ENCODE data around the gene ZNF792. TPM values are rescaled to one million over a fixed set of nuclear protein-coding genes. Genes with fewer than 3 reads are reported as not detected.
"Not testable (repeated sequence)": the region's sequence is repeated elsewhere in the genome, so short reads cannot be mapped to it uniquely, and the experiment has no call there.

ZNF792 gene
- polyA plus RNA-seq, 3 donors from 2014 or later = 8.4 to 17.2 (median 10.6) TPM

DNA sequence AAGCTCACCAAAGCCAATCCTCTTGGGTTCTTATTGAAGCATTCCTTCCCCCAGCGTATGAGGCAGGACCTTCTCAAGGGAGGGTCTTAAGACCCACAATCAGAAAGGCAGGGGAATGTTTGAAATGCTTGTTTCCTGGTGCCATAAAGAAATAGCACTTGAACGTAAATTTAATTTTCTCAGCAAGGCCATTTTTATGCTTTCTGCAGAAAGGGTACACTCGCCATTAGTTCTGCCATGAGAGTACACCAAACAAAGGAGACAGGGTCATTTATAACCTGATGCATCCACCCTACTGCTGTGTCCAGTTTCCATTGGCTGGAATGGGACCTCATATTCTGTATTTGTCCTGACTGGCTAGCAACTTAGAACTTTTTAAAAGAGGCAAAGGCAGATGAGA lies 46.9 kb downstream of the ZNF792 start:
- not testable (repeated sequence) for H3K4me3 Mint-ChIP-seq; H3K27ac Mint-ChIP-seq; H3K27me3 Mint-ChIP-seq (ENCODE audit: low read depth in 3 of 3); H3K4me1 Mint-ChIP-seq; DNase-seq
- H3K36me3 Mint-ChIP-seq = peaks cover 0 to 12% (median 3%) of the 10 kb centered on the region in 3 donors
- peaks cover 0 to 24% (median 10%) of the 10 kb centered on the region in 6 donors for H3K9me3 Mint-ChIP-seq

DNA sequence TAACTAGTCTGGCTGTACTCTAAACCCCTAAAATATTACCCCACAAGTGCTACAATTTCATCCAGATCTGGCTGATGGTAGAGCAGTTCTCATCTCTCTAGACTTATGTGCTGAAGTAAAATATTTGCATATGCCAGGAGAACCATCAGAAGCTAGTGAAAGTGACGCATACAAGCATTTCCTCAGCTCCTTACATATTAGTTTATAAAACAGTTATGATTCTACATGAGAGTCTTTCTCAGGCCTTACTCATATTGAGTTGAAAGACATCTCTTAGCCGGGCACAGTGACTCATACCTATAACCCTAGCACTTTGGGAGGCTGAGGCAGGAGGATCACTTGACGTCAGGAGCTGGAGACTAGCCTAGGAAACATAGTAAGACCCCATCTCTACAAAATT lies 53.3 kb downstream of the ZNF792 start:
- Mint-ChIP-seq H3K27me3 (ENCODE audit: low read depth in 3 of 3) (peaks cover 8 to 22% (median 9%) of the 10 kb centered on the region in 3 donors), H3K27ac (no peak overlapping the region), H3K36me3 (no peaks in the 10 kb centered on the region), H3K9me3 (peaks cover 0 to 5% (median 0%) of the 10 kb centered on the region in 6 donors), H3K4me1 (no peaks in the 10 kb centered on the region), H3K4me3 (no peak overlapping the region)
- no peak for DNase-seq

Other genes starting within 250 kb of the ZNF792 start
- gene ZNF181, start 230.0 kb downstream of the ZNF792 start, polyA plus RNA-seq = 10 to 100 TPM in 2 of 3 donors, 1 to 10 TPM in 1; 10.0 to 16.0 (median 10.1) TPM
- gene ZNF599, start 191.0 kb downstream of the ZNF792 start, polyA plus RNA-seq = 1 to 10 TPM; 4.0 to 8.9 (median 8.8) TPM
- 1 to 10 TPM; 3.7 to 6.2 (median 4.7) TPM for gene ZNF30, start 37.3 kb downstream of the ZNF792 start, polyA plus RNA-seq
- 10 to 100 TPM in 1 of 3 donors, 1 to 10 TPM in 2; 6.7 to 19.1 (median 7.8) TPM for gene GRAMD1A, start 36.1 kb upstream of the ZNF792 start, polyA plus RNA-seq
- under 1 TPM; 0.27 to 0.83 (median 0.58) TPM for gene SCN1B, start 66.2 kb upstream of the ZNF792 start, polyA plus RNA-seq
- not detected for gene HPN, start 77.5 kb upstream of the ZNF792 start, polyA plus RNA-seq
- not detected for gene FXYD3, start 151.6 kb upstream of the ZNF792 start, polyA plus RNA-seq
- not detected for gene LGI4, start 170.8 kb upstream of the ZNF792 start, polyA plus RNA-seq
- gene FXYD1, start 174.6 kb upstream of the ZNF792 start, polyA plus RNA-seq = under 1 TPM in 2 of 3 donors, not detected in 1; 0.53 to 0.83 TPM
- gene FXYD7, start 179.0 kb upstream of the ZNF792 start, polyA plus RNA-seq = 1 to 10 TPM; 2.1 to 4.1 (median 2.5) TPM
- gene FXYD5, start 190.5 kb upstream of the ZNF792 start, polyA plus RNA-seq = 100 to 1,000 TPM; 262 to 427 (median 346) TPM